ENCODE data around the gene GHR.

GHR gene

DNA sequence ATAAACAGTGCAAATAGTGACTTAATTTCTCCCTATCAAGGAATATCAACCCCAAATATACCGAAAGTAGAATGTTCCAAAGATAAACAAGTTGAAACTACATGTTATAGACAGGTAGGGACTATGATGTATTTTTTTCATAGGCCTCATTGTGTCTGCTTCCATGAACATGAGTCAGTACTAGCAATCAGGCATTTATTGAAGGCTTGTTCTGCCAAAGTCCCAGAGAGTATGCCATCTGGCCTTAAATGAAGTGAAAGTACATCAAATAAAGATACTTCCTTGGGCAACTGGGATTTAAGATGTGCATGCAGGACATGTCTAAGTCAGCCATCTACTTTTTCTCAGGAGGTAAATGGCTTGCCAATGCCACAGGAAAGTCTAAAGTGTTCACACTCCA is 6.5 kb downstream of the GHR start:
- no peak for TF ChIP-seq TOX (CRISPR knock-in tag; IDR thresholded peaks at IDR 0.05; ENCODE audit: borderline replicate concordance)
- no peak for TF ChIP-seq ZNF8 (CRISPR knock-in tag; IDR thresholded peaks at IDR 0.05)

GRCh38 chr5:42434047-42434724 is 10.9 kb downstream of the GHR start:
- no peak for ATAC-seq
- TF ChIP-seq, protein P1, sequence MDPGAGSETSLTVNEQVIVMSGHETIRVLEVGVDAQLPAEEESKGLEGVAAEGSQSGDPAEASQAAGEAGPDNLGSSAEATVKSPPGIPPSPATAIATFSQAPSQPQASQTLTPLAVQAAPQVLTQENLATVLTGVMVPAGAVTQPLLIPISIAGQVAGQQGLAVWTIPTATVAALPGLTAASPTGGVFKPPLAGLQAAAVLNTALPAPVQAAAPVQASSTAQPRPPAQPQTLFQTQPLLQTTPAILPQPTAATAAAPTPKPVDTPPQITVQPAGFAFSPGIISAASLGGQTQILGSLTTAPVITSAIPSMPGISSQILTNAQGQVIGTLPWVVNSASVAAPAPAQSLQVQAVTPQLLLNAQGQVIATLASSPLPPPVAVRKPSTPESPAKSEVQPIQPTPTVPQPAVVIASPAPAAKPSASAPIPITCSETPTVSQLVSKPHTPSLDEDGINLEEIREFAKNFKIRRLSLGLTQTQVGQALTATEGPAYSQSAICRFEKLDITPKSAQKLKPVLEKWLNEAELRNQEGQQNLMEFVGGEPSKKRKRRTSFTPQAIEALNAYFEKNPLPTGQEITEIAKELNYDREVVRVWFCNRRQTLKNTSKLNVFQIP (CRISPR knock-in tag; IDR thresholded peaks at IDR 0.05; ENCODE audit: borderline replicate concordance, low read depth): no peak

More for the DNA sequence above, 6.5 kb downstream of the GHR start:
- ATAC-seq: no peak

DNA sequence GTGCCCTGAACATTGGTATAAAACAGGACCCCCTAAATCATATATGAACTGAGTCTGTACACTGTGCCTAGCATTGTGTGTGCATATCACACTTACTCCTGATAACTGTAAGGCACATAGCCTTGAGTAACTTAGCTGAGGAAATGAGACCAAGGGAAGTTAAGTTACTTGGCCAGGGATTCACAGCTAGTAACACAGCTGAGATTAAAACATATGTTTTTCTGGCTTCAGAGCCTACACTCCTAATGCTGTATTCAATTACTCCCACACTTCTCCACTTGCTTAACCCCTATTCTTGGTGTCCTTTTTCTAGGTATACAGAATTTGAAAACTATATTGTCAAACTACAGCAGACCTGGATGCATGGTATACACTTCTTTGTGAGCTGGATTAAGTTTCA is 12.8 kb downstream of the GHR start:
- TF ChIP-seq ISL1 (CRISPR knock-in tag; IDR thresholded peaks at IDR 0.05): no peak
- no peak for TF ChIP-seq PPARA (CRISPR knock-in tag; IDR thresholded peaks at IDR 0.05; ENCODE audit: borderline replicate concordance)
- TF ChIP-seq BACH2 (CRISPR knock-in tag; IDR thresholded peaks at IDR 0.05; ENCODE audit: borderline replicate concordance): no peak
- no peak for TF ChIP-seq ZFP3 (CRISPR knock-in tag; IDR thresholded peaks at IDR 0.05)
- TF ChIP-seq, protein P2, sequence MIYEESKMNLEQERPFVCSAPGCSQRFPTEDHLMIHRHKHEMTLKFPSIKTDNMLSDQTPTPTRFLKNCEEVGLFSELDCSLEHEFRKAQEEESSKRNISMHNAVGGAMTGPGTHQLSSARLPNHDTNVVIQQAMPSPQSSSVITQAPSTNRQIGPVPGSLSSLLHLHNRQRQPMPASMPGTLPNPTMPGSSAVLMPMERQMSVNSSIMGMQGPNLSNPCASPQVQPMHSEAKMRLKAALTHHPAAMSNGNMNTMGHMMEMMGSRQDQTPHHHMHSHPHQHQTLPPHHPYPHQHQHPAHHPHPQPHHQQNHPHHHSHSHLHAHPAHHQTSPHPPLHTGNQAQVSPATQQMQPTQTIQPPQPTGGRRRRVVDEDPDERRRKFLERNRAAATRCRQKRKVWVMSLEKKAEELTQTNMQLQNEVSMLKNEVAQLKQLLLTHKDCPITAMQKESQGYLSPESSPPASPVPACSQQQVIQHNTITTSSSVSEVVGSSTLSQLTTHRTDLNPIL (CRISPR knock-in tag; IDR thresholded peaks at IDR 0.05; ENCODE audit: low read depth): no peak
- TF ChIP-seq ZFP30 (CRISPR knock-in tag; IDR thresholded peaks at IDR 0.05): no peak
- TF ChIP-seq OSR1 (CRISPR knock-in tag; IDR thresholded peaks at IDR 0.05): no peak
- no peak for TF ChIP-seq CSDC2 (CRISPR knock-in tag; IDR thresholded peaks at IDR 0.05)
- TF ChIP-seq ZNF565 (CRISPR knock-in tag; conservative IDR thresholded peaks at IDR 0.05; ENCODE audit: low read depth): no peak
- TF ChIP-seq ESRRG (CRISPR knock-in tag; IDR thresholded peaks at IDR 0.05): no peak
- no peak for TF ChIP-seq ZNF70 (CRISPR knock-in tag; IDR thresholded peaks at IDR 0.05)
- no peak for TF ChIP-seq TOX (CRISPR knock-in tag; IDR thresholded peaks at IDR 0.05; ENCODE audit: borderline replicate concordance)
- TF ChIP-seq ZC3H10 (CRISPR knock-in tag; IDR thresholded peaks at IDR 0.05): no peak
- no peak for TF ChIP-seq GLIS3 (CRISPR knock-in tag; IDR thresholded peaks at IDR 0.05)
- TF ChIP-seq ZNF8 (CRISPR knock-in tag; IDR thresholded peaks at IDR 0.05): no peak
- TF ChIP-seq SNAI2 (CRISPR knock-in tag; IDR thresholded peaks at IDR 0.05): no peak
- TF ChIP-seq, protein P3, sequence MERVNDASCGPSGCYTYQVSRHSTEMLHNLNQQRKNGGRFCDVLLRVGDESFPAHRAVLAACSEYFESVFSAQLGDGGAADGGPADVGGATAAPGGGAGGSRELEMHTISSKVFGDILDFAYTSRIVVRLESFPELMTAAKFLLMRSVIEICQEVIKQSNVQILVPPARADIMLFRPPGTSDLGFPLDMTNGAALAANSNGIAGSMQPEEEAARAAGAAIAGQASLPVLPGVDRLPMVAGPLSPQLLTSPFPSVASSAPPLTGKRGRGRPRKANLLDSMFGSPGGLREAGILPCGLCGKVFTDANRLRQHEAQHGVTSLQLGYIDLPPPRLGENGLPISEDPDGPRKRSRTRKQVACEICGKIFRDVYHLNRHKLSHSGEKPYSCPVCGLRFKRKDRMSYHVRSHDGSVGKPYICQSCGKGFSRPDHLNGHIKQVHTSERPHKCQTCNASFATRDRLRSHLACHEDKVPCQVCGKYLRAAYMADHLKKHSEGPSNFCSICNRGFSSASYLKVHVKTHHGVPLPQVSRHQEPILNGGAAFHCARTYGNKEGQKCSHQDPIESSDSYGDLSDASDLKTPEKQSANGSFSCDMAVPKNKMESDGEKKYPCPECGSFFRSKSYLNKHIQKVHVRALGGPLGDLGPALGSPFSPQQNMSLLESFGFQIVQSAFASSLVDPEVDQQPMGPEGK (CRISPR knock-in tag; IDR thresholded peaks at IDR 0.05; ENCODE audit: borderline replicate concordance): no peak
- ATAC-seq: no peak

DNA sequence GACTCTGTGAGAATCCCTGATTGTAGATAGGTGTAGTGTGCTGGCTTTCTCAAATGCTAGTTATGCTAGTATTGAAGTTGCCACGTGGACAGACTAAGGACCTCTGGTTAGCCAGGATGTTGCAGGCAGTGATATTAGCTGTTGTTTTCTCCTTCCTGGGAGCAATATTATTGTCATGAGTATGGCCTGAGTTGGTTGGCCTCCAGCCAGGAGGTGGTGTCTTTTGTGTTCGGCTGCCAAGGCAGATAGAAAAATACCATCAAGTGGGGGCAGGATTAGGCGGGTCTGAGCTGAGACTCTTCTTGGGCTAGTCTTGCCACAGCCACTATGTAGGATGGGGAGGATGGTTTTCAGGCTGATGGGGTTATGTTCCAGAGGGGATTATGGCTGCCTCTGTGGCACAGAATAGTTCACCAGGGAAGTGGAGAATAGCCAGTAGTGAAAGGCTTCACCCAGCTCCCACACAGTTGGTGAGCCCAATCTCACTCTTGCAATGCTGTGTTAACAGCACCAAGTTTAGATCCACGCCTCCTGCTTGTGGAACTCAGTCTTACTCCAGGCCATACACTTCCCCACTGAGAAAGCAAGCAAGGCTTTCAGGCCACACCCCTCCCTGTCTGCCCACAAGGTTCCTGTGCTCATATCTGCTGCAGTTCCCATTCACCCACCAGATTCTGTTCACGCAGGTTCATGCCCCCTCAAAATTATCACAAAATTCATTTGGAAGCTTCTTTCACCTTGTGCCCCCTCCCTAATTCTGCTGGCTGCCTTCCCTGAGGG is 31.2 kb downstream of the GHR start:
- TF ChIP-seq, protein P3 (CRISPR knock-in tag; IDR thresholded peaks at IDR 0.05; ENCODE audit: borderline replicate concordance): no peak
- no peak for TF ChIP-seq ZNF565 (CRISPR knock-in tag; conservative IDR thresholded peaks at IDR 0.05; ENCODE audit: low read depth)
- TF ChIP-seq ARNTL (CRISPR knock-in tag; IDR thresholded peaks at IDR 0.05; ENCODE audit: borderline replicate concordance, low read depth): no peak
- no peak for TF ChIP-seq ZC3H10 (CRISPR knock-in tag; IDR thresholded peaks at IDR 0.05)
- TF ChIP-seq ZNF70 (CRISPR knock-in tag; IDR thresholded peaks at IDR 0.05): no peak
- no peak for TF ChIP-seq PPARA (CRISPR knock-in tag; IDR thresholded peaks at IDR 0.05; ENCODE audit: borderline replicate concordance)
- TF ChIP-seq, protein P2 (CRISPR knock-in tag; IDR thresholded peaks at IDR 0.05; ENCODE audit: low read depth): no peak
- TF ChIP-seq GLIS3 (CRISPR knock-in tag; IDR thresholded peaks at IDR 0.05): no peak
- TF ChIP-seq SNAI2 (CRISPR knock-in tag; IDR thresholded peaks at IDR 0.05): no peak
- TF ChIP-seq, protein P1 (CRISPR knock-in tag; IDR thresholded peaks at IDR 0.05; ENCODE audit: borderline replicate concordance, low read depth): no peak
- no peak for ATAC-seq
